Activated B cell treated with CpG ODN at 0.5 μM for 24 hours (primary cell): Measurements from ENCODE around the gene CACNB4. TPM values are rescaled to one million over a fixed set of nuclear protein-coding genes. Genes with fewer than 3 reads are reported as not detected.

ENCODE experiments used
- ATAC-seq: fragments of 200-7000 bp; cut with Tn5 transposase; one replicate; pipeline ENCODE4 v1.10.0; 2021; ENCODE audit warnings: low read depth, mild to moderate bottlenecking, moderate library complexity
- CTCF ChIA-PET: fragments of 350-600 bp; sonication (Branson Sonifier 250); formaldehyde crosslinking; loops from one replicate; lab custom pipeline; 2021; ENCODE audit warnings: antibody characterized with exemption; lab: Charles Lee
- POLR2A ChIA-PET: fragments of 350-600 bp; sonication (Branson Sonifier 250); formaldehyde crosslinking; loops from one replicate; lab custom pipeline; 2021; ENCODE audit warnings: antibody characterized with exemption; lab: Charles Lee
- DNase-seq: peaks from one replicate; pipeline ENCODE4 v3.0.0; 2022
- H3K27ac Mint-ChIP-seq: one replicate; pipeline ENCODE4 v1.8.0; 2020; ENCODE audit warnings: mixed read lengths
- H3K27me3 Mint-ChIP-seq: one replicate; pipeline ENCODE4 v1.8.0; 2021; ENCODE audit warnings: mixed read lengths
- H3K36me3 Mint-ChIP-seq: one replicate; pipeline ENCODE4 v1.8.0; 2021; ENCODE audit warnings: low read depth, mixed read lengths
- H3K4me1 Mint-ChIP-seq: one replicate; pipeline ENCODE4 v1.8.0; 2021; ENCODE audit warnings: mixed read lengths
- H3K4me3 Mint-ChIP-seq: one replicate; pipeline ENCODE4 v1.8.0; 2020; ENCODE audit warnings: mild to moderate bottlenecking, mixed read lengths
- H3K9me3 Mint-ChIP-seq: one replicate; pipeline ENCODE4 v1.8.0; 2020; ENCODE audit warnings: mixed read lengths
- CTCF ChIP-seq: fragments of 200-600 bp; IDR thresholded peaks from one replicate; pipeline ENCODE4 v1.8.0; 2022; ENCODE audit warnings: antibody characterized with exemption, mild to moderate bottlenecking
- intact Hi-C: fragments of 100-400 bp; cut with micrococcal nuclease; formaldehyde crosslinking; loops from one replicate; pipeline ENCODE4 v1.15.1; 2024
- total RNA-seq: library from RNA; stranded (reverse); gene quantifications from 2 replicates; pipeline ENCODE4 v1.2.3, GENCODE V29; 2022

Gene CACNB4
- total RNA-seq, 1 donor from 2014 or later = 0.86 TPM

- intact Hi-C loops = no loop called here
- no peak for DNase-seq
- no peak for TF ChIP-seq CTCF
- no peak overlapping the region for H3K27ac Mint-ChIP-seq
- no peaks in the 10 kb centered on the region for H3K27me3 Mint-ChIP-seq
- H3K36me3 Mint-ChIP-seq = no peaks in the 10 kb centered on the region
- no peak overlapping the region for H3K4me3 Mint-ChIP-seq
- no peaks in the 10 kb centered on the region for H3K9me3 Mint-ChIP-seq
- no peak for ATAC-seq
- CTCF ChIA-PET = no interaction called here
- no peaks in the 10 kb centered on the region for H3K4me1 Mint-ChIP-seq
- POLR2A ChIA-PET = no interaction called here
These were observed 20.8 kb downstream of the CACNB4 start for GRCh38 chr2:152078023-152078422.

GRCh38 chr2:152075461-152076050, 23.3 kb downstream of the CACNB4 start:
- TF ChIP-seq CTCF = no peak
- CTCF ChIA-PET = no interaction called here
- DNase-seq (no peak), ATAC-seq (no peak)
- POLR2A ChIA-PET = no interaction called here
- Mint-ChIP-seq H3K27ac (no peak overlapping the region), H3K4me1 (peaks cover 13% of the 10 kb centered on the region), H3K27me3 (no peaks in the 10 kb centered on the region), H3K4me3 (no peak overlapping the region), H3K36me3 (no peaks in the 10 kb centered on the region), H3K9me3 (no peaks in the 10 kb centered on the region)
- intact Hi-C loops = no loop called here

- no peaks in the 10 kb centered on the region for H3K36me3 Mint-ChIP-seq
- intact Hi-C loops = no loop called here
- H3K27me3 Mint-ChIP-seq = no peaks in the 10 kb centered on the region
- DNase-seq = no peak
- no peak overlapping the region for H3K27ac Mint-ChIP-seq
- H3K4me3 Mint-ChIP-seq = no peak overlapping the region
- H3K9me3 Mint-ChIP-seq = no peaks in the 10 kb centered on the region
- ChIA-PET POLR2A (no interaction called here), CTCF (no interaction called here)
- TF ChIP-seq CTCF = no peak
- peaks cover 16% of the 10 kb centered on the region for H3K4me1 Mint-ChIP-seq
- no peak for ATAC-seq
These were observed 26.8 kb downstream of the CACNB4 start for GRCh38 chr2:152072011-152072410.

GRCh38 chr2:152071518-152071917, 27.3 kb downstream of the CACNB4 start:
- no peak for ATAC-seq
- H3K36me3 Mint-ChIP-seq = no peaks in the 10 kb centered on the region
- no peaks in the 10 kb centered on the region for H3K27me3 Mint-ChIP-seq
- no peaks in the 10 kb centered on the region for H3K9me3 Mint-ChIP-seq
- no peak overlapping the region for H3K4me3 Mint-ChIP-seq
- CTCF ChIA-PET = no interaction called here
- TF ChIP-seq CTCF = no peak
- H3K27ac Mint-ChIP-seq = no peak overlapping the region
- POLR2A ChIA-PET = no interaction called here
- intact Hi-C loops = no loop called here
- H3K4me1 Mint-ChIP-seq = peaks cover 16% of the 10 kb centered on the region
- no peak for DNase-seq

- intact Hi-C loops = no loop called here
- no peak for TF ChIP-seq CTCF
- DNase-seq (no peak), ATAC-seq (no peak)
- ChIA-PET CTCF (no interaction called here), POLR2A (no interaction called here)
- Mint-ChIP-seq H3K9me3 (no peaks in the 10 kb centered on the region), H3K4me1 (peaks cover 16% of the 10 kb centered on the region), H3K4me3 (no peak overlapping the region), H3K36me3 (no peaks in the 10 kb centered on the region), H3K27ac (no peak overlapping the region), H3K27me3 (no peaks in the 10 kb centered on the region)
These were observed 27.8 kb downstream of the CACNB4 start for GRCh38 chr2:152071092-152071491.
